Tibial nerve (tissue), 3 donors: ENCODE data around the gene SYNJ2.

ENCODE experiments used
- POLR2A ChIP-seq, 2 donors: fragments of 450-650 bp; IDR thresholded peaks; one replicate each; pipeline ENCODE4 v1.6.1; 2017; ENCODE audit warnings: antibody characterized with exemption in 2 of 2, mild to moderate bottlenecking in 2 of 2, moderate library complexity in 2 of 2
- TF ChIP-seq, protein P1 (sequence below), 5 experiments: fragments of 200-600 bp in 3 of 5; fragments of 450-650 bp in 2 of 5; sonication (generic) in 3 of 5; IDR thresholded peaks; one replicate each; pipeline ENCODE4 v1.5.1; 2016 to 2019; ENCODE audit warnings: antibody characterized with exemption in 5 of 5, mild to moderate bottlenecking in 3 of 5, moderate library complexity in 2 of 5

DNA sequence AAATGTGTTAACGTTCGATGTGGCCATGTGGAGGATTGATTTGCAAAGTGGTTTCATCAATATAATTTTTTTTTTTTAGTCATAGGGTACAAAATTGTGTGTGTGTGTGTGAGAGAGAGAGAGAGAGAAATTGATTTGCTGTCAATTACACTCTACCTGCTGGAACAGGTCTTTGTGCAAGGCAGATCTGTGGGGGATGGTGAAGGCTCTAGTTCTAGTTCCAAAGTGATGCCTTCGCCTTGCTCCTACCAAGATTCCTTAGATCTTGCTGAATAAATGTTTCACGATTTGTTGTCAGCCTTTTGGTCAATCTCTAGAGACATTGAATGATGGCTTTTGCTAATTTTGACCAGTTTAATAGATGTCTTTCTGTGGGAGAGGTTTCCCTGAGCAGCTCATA is 121.6 kb downstream of the SYNJ2 start:
- TF ChIP-seq POLR2A (IDR thresholded peaks at IDR 0.05) = no peak
- TF ChIP-seq, protein P1, sequence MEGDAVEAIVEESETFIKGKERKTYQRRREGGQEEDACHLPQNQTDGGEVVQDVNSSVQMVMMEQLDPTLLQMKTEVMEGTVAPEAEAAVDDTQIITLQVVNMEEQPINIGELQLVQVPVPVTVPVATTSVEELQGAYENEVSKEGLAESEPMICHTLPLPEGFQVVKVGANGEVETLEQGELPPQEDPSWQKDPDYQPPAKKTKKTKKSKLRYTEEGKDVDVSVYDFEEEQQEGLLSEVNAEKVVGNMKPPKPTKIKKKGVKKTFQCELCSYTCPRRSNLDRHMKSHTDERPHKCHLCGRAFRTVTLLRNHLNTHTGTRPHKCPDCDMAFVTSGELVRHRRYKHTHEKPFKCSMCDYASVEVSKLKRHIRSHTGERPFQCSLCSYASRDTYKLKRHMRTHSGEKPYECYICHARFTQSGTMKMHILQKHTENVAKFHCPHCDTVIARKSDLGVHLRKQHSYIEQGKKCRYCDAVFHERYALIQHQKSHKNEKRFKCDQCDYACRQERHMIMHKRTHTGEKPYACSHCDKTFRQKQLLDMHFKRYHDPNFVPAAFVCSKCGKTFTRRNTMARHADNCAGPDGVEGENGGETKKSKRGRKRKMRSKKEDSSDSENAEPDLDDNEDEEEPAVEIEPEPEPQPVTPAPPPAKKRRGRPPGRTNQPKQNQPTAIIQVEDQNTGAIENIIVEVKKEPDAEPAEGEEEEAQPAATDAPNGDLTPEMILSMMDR (IDR thresholded peaks at IDR 0.05) = no peak
